Activated naive CD8-positive, alpha-beta T cell treated with anti-CD3 and anti-CD28 coated beads, Interleukin-2, amount 10 ng/mL, durations not matched to agents 7 days and 5 days (primary cell): ENCODE data around the gene DUSP15. TPM values are rescaled to one million over a fixed set of nuclear protein-coding genes. Genes with fewer than 3 reads are reported as not detected.

Source experiments
- ATAC-seq: fragments of 150-1000 bp; cut with Tn5 transposase; one replicate; pipeline ENCODE4 v1.10.0; 2021; ENCODE audit warnings: low read depth, moderate library complexity
- POLR2A ChIA-PET: fragments of 350-600 bp; sonication (Branson Sonifier 250); formaldehyde crosslinking; loops from one replicate; lab custom pipeline; 2021; ENCODE audit warnings: antibody characterized with exemption; lab: Charles Lee
- DNase-seq: peaks from one replicate; pipeline ENCODE4 v3.0.0; 2021
- H3K27ac Mint-ChIP-seq: one replicate; pipeline ENCODE4 v1.8.0; 2022; ENCODE audit warnings: mild to moderate bottlenecking, mixed read lengths
- H3K27me3 Mint-ChIP-seq: one replicate; pipeline ENCODE4 v1.8.0; 2022; ENCODE audit warnings: mild to moderate bottlenecking, moderate library complexity, mixed read lengths
- H3K36me3 Mint-ChIP-seq: one replicate; pipeline ENCODE4 v1.8.0; 2021; ENCODE audit warnings: mild to moderate bottlenecking, mixed read lengths
- H3K4me1 Mint-ChIP-seq: one replicate; pipeline ENCODE4 v1.8.0; 2021; ENCODE audit warnings: mixed read lengths
- H3K4me3 Mint-ChIP-seq: one replicate; pipeline ENCODE4 v1.8.0; 2022; ENCODE audit warnings: mild to moderate bottlenecking, moderate library complexity, mixed read lengths
- H3K9me3 Mint-ChIP-seq: one replicate; pipeline ENCODE4 v1.8.0; 2021; ENCODE audit warnings: mixed read lengths
- total RNA-seq, 2 experiments: library from RNA; stranded (reverse); gene quantifications; one replicate each; pipeline ENCODE4 v1.2.3, GENCODE V29; 2021

DUSP15 gene
- total RNA-seq, 2 experiments from 2014 or later, result not detected

GRCh38 chr20:31875671-31876070 is 5.3 kb upstream of the DUSP15 start:
- Mint-ChIP-seq H3K27me3 (peaks cover 60% of the 10 kb centered on the region), H3K4me3 (no peak overlapping the region), H3K36me3 (no peaks in the 10 kb centered on the region), H3K9me3 (no peaks in the 10 kb centered on the region), H3K27ac (no peak overlapping the region), H3K4me1 (peaks cover 18% of the 10 kb centered on the region)
- DNase-seq (no peak), ATAC-seq (no peak)
- POLR2A ChIA-PET, result no interaction called here

GRCh38 chr20:31872406-31872805 is 2.1 kb upstream of the DUSP15 start:
- POLR2A ChIA-PET, result no interaction called here
- Mint-ChIP-seq H3K4me3 (no peak overlapping the region), H3K27ac (no peak overlapping the region)

GRCh38 chr20:31871618-31871954 is 1.3 kb upstream of the DUSP15 start:
- Mint-ChIP-seq H3K4me1 (peaks cover 11% of the 10 kb centered on the region), H3K27ac (no peak overlapping the region), H3K27me3 (peaks cover 67% of the 10 kb centered on the region), H3K4me3 (no peak overlapping the region), H3K36me3 (no peaks in the 10 kb centered on the region), H3K9me3 (no peaks in the 10 kb centered on the region)
- ATAC-seq, result no peak
- DNase-seq, result no peak
- POLR2A ChIA-PET, result no interaction called here

More at GRCh38 chr20:31872406-31872805, 2.1 kb upstream of the DUSP15 start:
- Mint-ChIP-seq H3K27me3 (peaks cover 71% of the 10 kb centered on the region), H3K9me3 (no peaks in the 10 kb centered on the region), H3K4me1 (peaks cover 11% of the 10 kb centered on the region), H3K36me3 (no peaks in the 10 kb centered on the region)
- ATAC-seq, result no peak
- DNase-seq, result no peak

GRCh38 chr20:31870726-31871617 is 645 bp upstream of the DUSP15 start:
- POLR2A ChIA-PET, result no interaction called here
- no peaks in the 10 kb centered on the region for H3K36me3 Mint-ChIP-seq
- peak overlapping the region; percentile 70 for H3K4me3 Mint-ChIP-seq

GRCh38 chr20:31869673-31869941 is 720 bp downstream of the DUSP15 start:
- peak; percentile 18 for ATAC-seq
- Mint-ChIP-seq H3K36me3 (no peaks in the 10 kb centered on the region), H3K9me3 (no peaks in the 10 kb centered on the region), H3K27me3 (peaks cover 72% of the 10 kb centered on the region), H3K4me3 (peak overlapping the region; percentile 82), H3K4me1 (peaks cover 11% of the 10 kb centered on the region), H3K27ac (no peak overlapping the region)
- DNase-seq, result no peak
- POLR2A ChIA-PET, result no interaction called here

More at GRCh38 chr20:31870726-31871617, 645 bp upstream of the DUSP15 start:
- Mint-ChIP-seq H3K4me1 (peaks cover 11% of the 10 kb centered on the region), H3K27me3 (peaks cover 65% of the 10 kb centered on the region), H3K9me3 (no peaks in the 10 kb centered on the region), H3K27ac (no peak overlapping the region)
- no peak for DNase-seq
- ATAC-seq, result no peak

- peak overlapping the region; percentile 82 for H3K4me3 Mint-ChIP-seq
- peaks cover 67% of the 10 kb centered on the region for H3K27me3 Mint-ChIP-seq
- no peak for DNase-seq
- H3K9me3 Mint-ChIP-seq, result no peaks in the 10 kb centered on the region
- no peak for ATAC-seq
- peaks cover 11% of the 10 kb centered on the region for H3K4me1 Mint-ChIP-seq
- H3K27ac Mint-ChIP-seq, result no peak overlapping the region
- no peaks in the 10 kb centered on the region for H3K36me3 Mint-ChIP-seq
- POLR2A ChIA-PET, result no interaction called here
Observed at GRCh38 chr20:31868853-31869672, 1.3 kb downstream of the DUSP15 start.

- Mint-ChIP-seq H3K27ac (no peak overlapping the region), H3K27me3 (peaks cover 47% of the 10 kb centered on the region), H3K4me1 (peaks cover 18% of the 10 kb centered on the region), H3K36me3 (no peaks in the 10 kb centered on the region), H3K4me3 (no peak overlapping the region), H3K9me3 (no peaks in the 10 kb centered on the region)
- ATAC-seq, result no peak
- POLR2A ChIA-PET, result no interaction called here
- no peak for DNase-seq
Observed at GRCh38 chr20:31866221-31866620, 4.1 kb downstream of the DUSP15 start.

GRCh38 chr20:31864521-31865400 is 5.6 kb downstream of the DUSP15 start:
- no peaks in the 10 kb centered on the region for H3K36me3 Mint-ChIP-seq
- POLR2A ChIA-PET, result no interaction called here
- peaks cover 46% of the 10 kb centered on the region for H3K27me3 Mint-ChIP-seq
- no peaks in the 10 kb centered on the region for H3K9me3 Mint-ChIP-seq
- DNase-seq, result no peak
- H3K27ac Mint-ChIP-seq, result no peak overlapping the region
- H3K4me3 Mint-ChIP-seq, result no peak overlapping the region
- H3K4me1 Mint-ChIP-seq, result peaks cover 15% of the 10 kb centered on the region
- ATAC-seq, result no peak

- no peaks in the 10 kb centered on the region for H3K36me3 Mint-ChIP-seq
- ATAC-seq, result no peak
- H3K27ac Mint-ChIP-seq, result no peak overlapping the region
- no peaks in the 10 kb centered on the region for H3K9me3 Mint-ChIP-seq
- H3K27me3 Mint-ChIP-seq, result peaks cover 41% of the 10 kb centered on the region
- no peak overlapping the region for H3K4me3 Mint-ChIP-seq
- POLR2A ChIA-PET, result no interaction called here
- DNase-seq, result no peak
- peaks cover 20% of the 10 kb centered on the region for H3K4me1 Mint-ChIP-seq
Observed at GRCh38 chr20:31863296-31864085, 6.8 kb downstream of the DUSP15 start.

GRCh38 chr20:31862506-31862905 is 7.8 kb downstream of the DUSP15 start:
- Mint-ChIP-seq H3K4me3 (no peak overlapping the region), H3K9me3 (no peaks in the 10 kb centered on the region), H3K4me1 (peaks cover 27% of the 10 kb centered on the region), H3K27me3 (peaks cover 35% of the 10 kb centered on the region), H3K36me3 (no peaks in the 10 kb centered on the region), H3K27ac (no peak overlapping the region)
- DNase-seq (no peak), ATAC-seq (no peak)
- POLR2A ChIA-PET, result no interaction called here

- Mint-ChIP-seq H3K4me3 (peak overlapping the region; percentile 64), H3K9me3 (no peaks in the 10 kb centered on the region), H3K4me1 (peaks cover 29% of the 10 kb centered on the region), H3K27me3 (peaks cover 36% of the 10 kb centered on the region), H3K36me3 (no peaks in the 10 kb centered on the region), H3K27ac (no peak overlapping the region)
- DNase-seq, result no peak
- POLR2A ChIA-PET, result interaction anchor here (0.7 kb wide), 1 partner anchor 18 kb away, joined by 6 read pairs; no protein-coding TSS in a partner anchor
- ATAC-seq, result no peak
Observed at GRCh38 chr20:31862157-31862470, 8.2 kb downstream of the DUSP15 start.

GRCh38 chr20:31861385-31862156 is 8.8 kb downstream of the DUSP15 start:
- peaks cover 35% of the 10 kb centered on the region for H3K27me3 Mint-ChIP-seq
- H3K36me3 Mint-ChIP-seq, result no peaks in the 10 kb centered on the region
- DNase-seq (peak; percentile 77), ATAC-seq (peak; percentile 88)
- POLR2A ChIA-PET, result interaction anchor here (0.7 kb wide), 1 partner anchor 18 kb away, joined by 6 read pairs; no protein-coding TSS in a partner anchor
- H3K4me3 Mint-ChIP-seq, result peak overlapping the region; percentile 64
- no peaks in the 10 kb centered on the region for H3K9me3 Mint-ChIP-seq
- no peak overlapping the region for H3K27ac Mint-ChIP-seq
- H3K4me1 Mint-ChIP-seq, result peaks cover 29% of the 10 kb centered on the region
